ENCODE results near the gene CST7. TPM values are rescaled to one million over a fixed set of nuclear protein-coding genes. Genes with fewer than 3 reads are reported as not detected.

The CST7 gene
- total RNA-seq, 1 experiment from 2014 or later, result not detected

GRCh38 chr20:24994470-24995368, 45.6 kb downstream of the CST7 start:
- H3K27me3 ChIP-seq (replicated peaks; ENCODE audit: insufficient read depth, low read depth, low read length, poor library complexity), result peaks cover 3% of the 10 kb centered on the region
- CTCF ChIA-PET, result interaction anchor here (0.9 to 2.0 kb wide), 2 partner anchors 396 to 405 kb away, joined by 4 to 6 read pairs; no protein-coding TSS in a partner anchor
- H3K4me1 ChIP-seq (ENCODE audit: insufficient read depth, low read length, poor library complexity, severe bottlenecking), result peaks cover 18% of the 10 kb centered on the region

GRCh38 chr20:24995741-24996448, 46.8 kb downstream of the CST7 start:
- no peak overlapping the region for H3K27ac ChIP-seq (ENCODE audit: low read depth, low read length, poor library complexity, severe bottlenecking)
- BruUV-seq (replicated peaks), result no TSS peak
- CTCF ChIA-PET, result interaction anchor here (0.9 to 1.6 kb wide), 2 partner anchors 395 to 403 kb away, joined by 3 to 4 read pairs; no protein-coding TSS in a partner anchor
- H3K4me3 ChIP-seq (ENCODE audit: low read depth, low read length, poor library complexity, severe bottlenecking), result no peak overlapping the region
- H3K4me1 ChIP-seq (ENCODE audit: insufficient read depth, low read length, poor library complexity, severe bottlenecking), result peaks cover 16% of the 10 kb centered on the region
- H3K36me3 ChIP-seq (ENCODE audit: insufficient read depth, low read length, poor library complexity, severe bottlenecking), result no peaks in the 10 kb centered on the region
- intact Hi-C loops (cut with micrococcal nuclease; ENCODE audit: unreplicated experiment), result loop anchor here (1.0 to 10.0 kb wide), 5 partner anchors 69 to 403 kb away; no protein-coding TSS in a partner anchor
- TF ChIP-seq EZH2 (IDR thresholded peaks at IDR 0.05; ENCODE audit: borderline replicate concordance, low read depth, low read length, poor library complexity, severe bottlenecking) (no peak), CTCF (conservative IDR thresholded peaks at IDR 0.05; ENCODE audit: low read depth, low read length) (no peak)
- DNase-seq (ENCODE audit: low spot score), result peak; percentile 40
- peaks cover 3% of the 10 kb centered on the region for H3K27me3 ChIP-seq (replicated peaks; ENCODE audit: insufficient read depth, low read depth, low read length, poor library complexity)
- H3K9me3 ChIP-seq (ENCODE audit: low read depth, low read length, poor library complexity, severe bottlenecking), result no peaks in the 10 kb centered on the region
- POLR2A ChIA-PET (ENCODE audit: low non-redundant PET), result no interaction called here

More at GRCh38 chr20:24994470-24995368, 45.6 kb downstream of the CST7 start:
- Histone ChIP-seq H3K27ac (ENCODE audit: low read depth, low read length, poor library complexity, severe bottlenecking) (no peak overlapping the region), H3K36me3 (ENCODE audit: insufficient read depth, low read length, poor library complexity, severe bottlenecking) (no peaks in the 10 kb centered on the region), H3K4me3 (ENCODE audit: low read depth, low read length, poor library complexity, severe bottlenecking) (no peak overlapping the region), H3K9me3 (ENCODE audit: low read depth, low read length, poor library complexity, severe bottlenecking) (no peaks in the 10 kb centered on the region)
- POLR2A ChIA-PET (ENCODE audit: low non-redundant PET), result no interaction called here
- no TSS peak for BruUV-seq (replicated peaks)
- intact Hi-C loops (cut with micrococcal nuclease; ENCODE audit: unreplicated experiment), result loop anchor here (1.0 to 10.0 kb wide), 6 partner anchors 71 to 404 kb away; partner anchors contain the start of gene ENTPD6
- DNase-seq (ENCODE audit: low spot score), result peak; percentile 85
- TF ChIP-seq CTCF (conservative IDR thresholded peaks at IDR 0.05; ENCODE audit: low read depth, low read length) (peak; percentile 89), EZH2 (IDR thresholded peaks at IDR 0.05; ENCODE audit: borderline replicate concordance, low read depth, low read length, poor library complexity, severe bottlenecking) (no peak)
